ENCODE measurements around the gene COG6.

DNA sequence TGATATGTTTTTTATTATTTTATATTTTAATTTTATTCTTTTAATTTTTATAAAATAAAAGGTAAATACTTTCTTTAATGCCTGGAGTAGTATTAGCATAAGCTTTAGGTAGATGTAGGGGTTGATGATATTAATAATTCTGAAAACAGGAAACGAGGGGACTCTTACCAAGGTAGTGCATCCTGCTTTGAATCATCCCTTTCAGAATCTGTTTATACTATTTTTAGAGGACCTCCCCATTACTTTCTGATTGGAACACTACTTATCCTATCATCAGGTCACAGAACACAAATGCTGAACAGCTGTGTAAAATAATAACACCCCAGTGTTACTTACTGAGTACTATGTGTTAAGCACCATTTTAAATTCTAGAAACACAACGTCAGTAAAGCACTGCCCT, 27.3 kb downstream of the COG6 start:
- TF ChIP-seq, protein P1, sequence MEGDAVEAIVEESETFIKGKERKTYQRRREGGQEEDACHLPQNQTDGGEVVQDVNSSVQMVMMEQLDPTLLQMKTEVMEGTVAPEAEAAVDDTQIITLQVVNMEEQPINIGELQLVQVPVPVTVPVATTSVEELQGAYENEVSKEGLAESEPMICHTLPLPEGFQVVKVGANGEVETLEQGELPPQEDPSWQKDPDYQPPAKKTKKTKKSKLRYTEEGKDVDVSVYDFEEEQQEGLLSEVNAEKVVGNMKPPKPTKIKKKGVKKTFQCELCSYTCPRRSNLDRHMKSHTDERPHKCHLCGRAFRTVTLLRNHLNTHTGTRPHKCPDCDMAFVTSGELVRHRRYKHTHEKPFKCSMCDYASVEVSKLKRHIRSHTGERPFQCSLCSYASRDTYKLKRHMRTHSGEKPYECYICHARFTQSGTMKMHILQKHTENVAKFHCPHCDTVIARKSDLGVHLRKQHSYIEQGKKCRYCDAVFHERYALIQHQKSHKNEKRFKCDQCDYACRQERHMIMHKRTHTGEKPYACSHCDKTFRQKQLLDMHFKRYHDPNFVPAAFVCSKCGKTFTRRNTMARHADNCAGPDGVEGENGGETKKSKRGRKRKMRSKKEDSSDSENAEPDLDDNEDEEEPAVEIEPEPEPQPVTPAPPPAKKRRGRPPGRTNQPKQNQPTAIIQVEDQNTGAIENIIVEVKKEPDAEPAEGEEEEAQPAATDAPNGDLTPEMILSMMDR (IDR thresholded peaks at IDR 0.05): no peak
- no peak for TF ChIP-seq POLR2A (IDR thresholded peaks at IDR 0.05)

Data from prostate gland (tissue), 2 donors.